ENCODE results near the gene CEP57L1. TPM values are rescaled to one million over a fixed set of nuclear protein-coding genes. Genes with fewer than 3 reads are reported as not detected.
A peak's percentile ranks its signal among the peaks of the same experiment; 100 is the strongest.

The CEP57L1 gene
- total RNA-seq, 4 donors from 2014 or later = 10.3 to 18.8 (median 13.8) TPM

DNA sequence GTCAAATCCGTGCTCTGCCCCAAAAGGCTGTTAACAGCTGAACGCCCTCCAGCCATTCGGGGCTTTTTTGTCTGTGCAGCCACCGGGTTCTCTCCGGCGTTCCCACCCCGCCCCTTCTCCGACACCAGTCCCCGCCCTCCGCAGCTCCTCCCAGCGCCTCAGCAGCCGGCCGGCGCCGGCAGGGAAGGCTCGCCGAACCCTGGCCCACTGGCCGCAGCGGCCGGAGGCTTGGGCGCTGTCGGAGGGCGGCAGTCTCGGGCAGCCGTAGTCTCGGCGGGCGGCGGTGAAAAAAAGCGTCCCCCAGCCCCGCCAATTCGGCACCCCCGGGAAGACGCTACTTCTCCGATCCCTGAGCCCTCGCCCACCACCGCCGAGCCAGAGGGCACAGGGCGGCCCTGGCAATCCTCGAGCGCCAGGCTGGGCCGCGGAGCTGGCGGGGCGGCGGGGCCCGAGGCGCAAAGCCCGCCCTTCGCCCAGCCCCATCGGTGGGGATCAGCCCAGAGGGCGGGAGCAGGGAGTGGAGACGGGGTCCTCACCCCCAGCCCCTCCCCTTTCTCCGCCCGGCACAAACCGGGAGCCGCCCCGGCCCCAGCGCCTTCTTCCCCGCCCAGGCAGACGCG lies 781 bp upstream of the CEP57L1 start, which contains the start of gene SESN1:
Gene SESN1 (minus strand): TSS at position 431 of the 620 bp plus-strand sequence. CDS start 773 bp downstream, outside the sequence.
- peak in 2 of 3 donors; percentile 45 to 72 for TF ChIP-seq POLR2AphosphoS5 (IDR thresholded peaks at IDR 0.05)
- TF ChIP-seq, protein P1, sequence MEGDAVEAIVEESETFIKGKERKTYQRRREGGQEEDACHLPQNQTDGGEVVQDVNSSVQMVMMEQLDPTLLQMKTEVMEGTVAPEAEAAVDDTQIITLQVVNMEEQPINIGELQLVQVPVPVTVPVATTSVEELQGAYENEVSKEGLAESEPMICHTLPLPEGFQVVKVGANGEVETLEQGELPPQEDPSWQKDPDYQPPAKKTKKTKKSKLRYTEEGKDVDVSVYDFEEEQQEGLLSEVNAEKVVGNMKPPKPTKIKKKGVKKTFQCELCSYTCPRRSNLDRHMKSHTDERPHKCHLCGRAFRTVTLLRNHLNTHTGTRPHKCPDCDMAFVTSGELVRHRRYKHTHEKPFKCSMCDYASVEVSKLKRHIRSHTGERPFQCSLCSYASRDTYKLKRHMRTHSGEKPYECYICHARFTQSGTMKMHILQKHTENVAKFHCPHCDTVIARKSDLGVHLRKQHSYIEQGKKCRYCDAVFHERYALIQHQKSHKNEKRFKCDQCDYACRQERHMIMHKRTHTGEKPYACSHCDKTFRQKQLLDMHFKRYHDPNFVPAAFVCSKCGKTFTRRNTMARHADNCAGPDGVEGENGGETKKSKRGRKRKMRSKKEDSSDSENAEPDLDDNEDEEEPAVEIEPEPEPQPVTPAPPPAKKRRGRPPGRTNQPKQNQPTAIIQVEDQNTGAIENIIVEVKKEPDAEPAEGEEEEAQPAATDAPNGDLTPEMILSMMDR (IDR thresholded peaks at IDR 0.05) = no peak
- no peak for TF ChIP-seq EP300 (IDR thresholded peaks at IDR 0.05)
- TF ChIP-seq POLR2A (IDR thresholded peaks at IDR 0.05) = peak; percentile 80 to 86
- Histone ChIP-seq H3K4me3 (peak within 1 kb of the TSS; percentile 69), H3K27me3 (no peaks in the 10 kb centered on the region), H3K4me1 (peaks cover 55% of the 10 kb centered on the region), H3K27ac (peak within 1 kb of the TSS; percentile 98), H3K9me3 (no peaks in the 10 kb centered on the region), H3K36me3 (no peaks in the 10 kb centered on the region)
- WGBS = 0% methylated on average over 10 of the region's 62 CpGs
- DNase-seq (ENCODE audit: low spot score in 2 of 2) = peak; percentile 96

DNA sequence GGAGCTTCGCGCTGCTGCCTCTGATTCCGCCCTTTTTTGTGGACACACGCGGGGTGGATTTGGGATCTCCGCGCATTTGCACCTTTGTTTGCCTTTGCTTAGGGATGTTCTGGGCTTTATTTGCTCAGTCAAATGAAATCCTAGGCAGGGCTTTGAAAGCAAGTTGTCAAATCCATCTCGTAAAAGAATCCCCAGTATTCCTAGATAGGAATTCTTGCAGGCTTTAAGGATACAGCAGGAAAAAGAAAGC lies 453 bp downstream of the CEP57L1 start:
- TF ChIP-seq POLR2A (IDR thresholded peaks at IDR 0.05) = no peak
- no peak for TF ChIP-seq EP300 (IDR thresholded peaks at IDR 0.05)
- TF ChIP-seq, protein P1 (IDR thresholded peaks at IDR 0.05) = no peak
- TF ChIP-seq POLR2AphosphoS5 (IDR thresholded peaks at IDR 0.05) = no peak

DNA sequence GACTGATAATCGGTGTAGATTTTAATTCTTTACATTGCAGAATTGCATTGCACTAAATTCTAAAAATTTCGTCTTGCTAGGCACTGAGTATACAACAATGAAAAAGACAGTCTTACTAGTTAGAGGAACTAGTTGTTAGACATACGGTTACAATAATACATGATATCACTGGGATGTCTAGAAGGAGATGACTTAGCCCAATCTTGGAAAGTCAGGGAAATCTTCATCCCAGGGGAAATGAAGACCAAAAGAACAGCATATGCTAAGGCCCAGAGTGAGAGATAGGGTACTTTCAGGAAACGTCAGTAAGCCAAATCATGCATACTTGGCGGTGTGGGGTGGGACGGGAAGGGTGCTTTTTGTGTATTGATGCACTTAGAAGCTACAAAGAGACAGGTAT lies 901 bp downstream of the CEP57L1 start:
- Histone ChIP-seq H3K27ac (no peak overlapping the region), H3K27me3 (no peaks in the 10 kb centered on the region), H3K36me3 (no peaks in the 10 kb centered on the region), H3K4me3 (peak overlapping the region; percentile 69), H3K9me3 (no peaks in the 10 kb centered on the region), H3K4me1 (peaks cover 40% of the 10 kb centered on the region)
- 51% methylated on average over 6 of the region's 6 CpGs for WGBS
- no peak for DNase-seq (ENCODE audit: low spot score in 2 of 2)
- TF ChIP-seq EP300 (IDR thresholded peaks at IDR 0.05) (no peak), POLR2AphosphoS5 (IDR thresholded peaks at IDR 0.05) (no peak), POLR2A (IDR thresholded peaks at IDR 0.05) (no peak)
- TF ChIP-seq, protein P1 (IDR thresholded peaks at IDR 0.05) = no peak

More for the DNA sequence above, 453 bp downstream of the CEP57L1 start:
- WGBS = 4% methylated on average over 8 of the region's 8 CpGs
- peak overlapping the region; percentile 69 for H3K4me3 ChIP-seq
- H3K36me3 ChIP-seq = no peaks in the 10 kb centered on the region
- peaks cover 44% of the 10 kb centered on the region for H3K4me1 ChIP-seq
- H3K9me3 ChIP-seq = no peaks in the 10 kb centered on the region
- no peaks in the 10 kb centered on the region for H3K27me3 ChIP-seq
- peak overlapping the region; percentile 98 for H3K27ac ChIP-seq
- DNase-seq (ENCODE audit: low spot score in 2 of 2) = no peak

DNA sequence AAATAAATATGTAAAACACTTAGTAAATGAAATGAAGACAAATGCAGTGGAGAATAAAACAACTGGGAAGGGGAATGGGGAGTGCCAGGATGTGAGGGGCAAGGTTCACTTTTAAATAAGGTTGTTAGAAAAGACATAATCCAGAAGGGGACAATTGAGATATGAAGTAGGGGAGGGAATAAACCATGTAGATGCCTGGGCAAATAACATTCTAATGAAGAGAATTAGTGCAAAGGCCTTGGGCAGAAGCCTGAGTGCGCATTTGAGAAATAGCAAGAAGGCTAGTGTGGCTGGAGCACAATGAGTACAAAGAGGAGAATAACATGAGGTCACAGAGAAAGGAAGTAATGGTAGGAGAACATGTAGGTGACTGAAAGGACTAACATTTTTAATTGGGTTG lies 2.4 kb downstream of the CEP57L1 start:
- Histone ChIP-seq H3K9me3 (no peaks in the 10 kb centered on the region), H3K27ac (no peak overlapping the region), H3K4me3 (no peak overlapping the region), H3K27me3 (no peaks in the 10 kb centered on the region), H3K4me1 (peaks cover 25% of the 10 kb centered on the region), H3K36me3 (no peaks in the 10 kb centered on the region)
- TF ChIP-seq, protein P1 (IDR thresholded peaks at IDR 0.05) = no peak
- TF ChIP-seq POLR2A (IDR thresholded peaks at IDR 0.05) = no peak
- TF ChIP-seq POLR2AphosphoS5 (IDR thresholded peaks at IDR 0.05) = no peak
- no peak for TF ChIP-seq EP300 (IDR thresholded peaks at IDR 0.05)
- no peak for DNase-seq (ENCODE audit: low spot score in 2 of 2)
- WGBS = 100% methylated on average over 1 of the region's 1 CpG

DNA sequence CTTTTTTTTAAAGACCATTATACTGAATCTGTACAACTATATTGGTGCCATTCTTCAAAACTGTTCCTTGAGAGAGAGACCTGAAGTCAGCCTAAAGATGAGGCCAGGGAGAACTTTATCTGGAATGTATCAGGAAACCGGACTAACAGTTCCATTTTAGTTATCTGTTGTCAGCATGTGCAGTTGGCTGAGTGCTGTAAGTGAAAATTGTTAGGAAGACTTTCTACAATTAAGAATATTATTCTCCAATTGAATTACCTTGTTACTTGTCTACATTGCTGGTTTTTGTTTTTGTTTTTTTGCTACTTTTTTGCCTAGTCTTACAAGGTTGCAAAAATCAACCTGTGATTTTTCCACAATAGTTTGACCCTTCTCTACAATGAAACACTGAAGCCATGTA lies 7.5 kb downstream of the CEP57L1 start:
- TF ChIP-seq EP300 (IDR thresholded peaks at IDR 0.05) = no peak
- no peak for TF ChIP-seq POLR2AphosphoS5 (IDR thresholded peaks at IDR 0.05)
- TF ChIP-seq, protein P1 (IDR thresholded peaks at IDR 0.05) = no peak
- no peak for TF ChIP-seq POLR2A (IDR thresholded peaks at IDR 0.05)
- WGBS = 63% methylated on average over 1 of the region's 1 CpG
- H3K36me3 ChIP-seq = no peaks in the 10 kb centered on the region
- no peaks in the 10 kb centered on the region for H3K9me3 ChIP-seq
- H3K27ac ChIP-seq = no peak overlapping the region
- H3K4me3 ChIP-seq = no peak overlapping the region
- no peak for DNase-seq (ENCODE audit: low spot score in 2 of 2)
- H3K27me3 ChIP-seq = no peaks in the 10 kb centered on the region
- H3K4me1 ChIP-seq = no peaks in the 10 kb centered on the region

All from suprapubic skin (tissue), 4 donors.